Left ventricle myocardium inferior (tissue), 1 donor: ENCODE data around the gene GNG7. TPM values are rescaled to one million over a fixed set of nuclear protein-coding genes. Genes with fewer than 3 reads are reported as not detected.

ENCODE experiments used
- DNase-seq: peaks from one replicate; pipeline ENCODE4 v3.0.0-alpha.2; 2020
- H3K27ac ChIP-seq: fragments of 200-600 bp; replicated peaks from 2 replicates; pipeline ENCODE4 v1.8.0; 2021
- H3K27me3 ChIP-seq: fragments of 200-600 bp; 2 replicates; pipeline ENCODE4 v1.8.0; 2021; ENCODE audit warnings: low read depth
- H3K36me3 ChIP-seq: fragments of 200-600 bp; 2 replicates; pipeline ENCODE4 v1.8.0; 2021
- H3K4me1 ChIP-seq: fragments of 200-600 bp; 2 replicates; pipeline ENCODE4 v1.8.0; 2021
- H3K4me3 ChIP-seq: fragments of 200-600 bp; 2 replicates; pipeline ENCODE4 v1.8.0; 2021; ENCODE audit warnings: mild to moderate bottlenecking, moderate library complexity
- H3K9me3 ChIP-seq: fragments of 200-600 bp; replicated peaks from 2 replicates; pipeline ENCODE4 v1.8.0; 2021
- intact Hi-C: fragments of 100-400 bp; cut with micrococcal nuclease; formaldehyde crosslinking; loops from one replicate; pipeline ENCODE4 v1.11.0; 2022
- total RNA-seq: library from RNA; stranded (reverse); fragmentation: NEBNext Ultra II Directional; extraction: Animal tissue kit (Norgen Biotek cat#: 25700); gene quantifications from one replicate; pipeline ENCODE4 v1.2.1, GENCODE V29; 2021
- TF ChIP-seq, protein P1 (sequence below): fragments of 200-600 bp; IDR thresholded peaks from 2 replicates; pipeline ENCODE4 v1.8.0; 2021; ENCODE audit warnings: antibody characterized with exemption, mild to moderate bottlenecking, borderline replicate concordance
- donor health status: DM: no; HTN: yes; CAD: no; lungs with severe emphysema.

Gene GNG7
- total RNA-seq, 1 donor from 2014 or later = 46.6 TPM

DNA sequence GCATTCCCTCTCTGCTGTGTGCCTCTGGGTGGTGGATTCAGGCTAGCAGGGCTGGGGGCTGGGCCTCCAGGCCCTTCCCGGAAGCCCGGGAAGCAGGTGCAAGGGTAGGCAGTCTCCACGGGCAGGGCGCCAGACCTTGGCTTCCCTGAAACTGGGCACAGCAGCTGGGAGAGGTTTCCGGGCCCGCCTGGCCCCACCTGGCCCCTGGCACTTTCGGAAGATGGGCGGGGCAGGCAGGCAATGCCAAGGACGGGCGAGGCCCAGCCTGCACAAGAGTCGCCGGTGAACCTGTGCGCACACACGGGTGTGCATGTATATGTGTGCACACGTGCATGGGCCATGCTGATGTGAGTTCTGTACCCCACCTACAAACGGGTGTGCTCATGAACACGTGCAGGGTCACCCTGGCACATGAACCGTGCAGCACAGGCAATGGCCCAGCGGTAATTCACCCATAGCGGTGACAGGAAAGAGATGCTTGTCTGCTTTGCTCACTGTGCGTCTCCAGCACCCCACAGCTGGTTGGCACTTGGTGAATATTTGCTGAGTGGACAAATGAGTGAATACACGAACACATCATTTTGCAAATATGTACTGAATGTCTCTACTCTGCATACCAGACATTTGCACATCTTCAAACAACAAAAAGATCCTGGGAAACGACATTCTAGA is 211.2 kb downstream of the GNG7 start:
- TF ChIP-seq, protein P1, sequence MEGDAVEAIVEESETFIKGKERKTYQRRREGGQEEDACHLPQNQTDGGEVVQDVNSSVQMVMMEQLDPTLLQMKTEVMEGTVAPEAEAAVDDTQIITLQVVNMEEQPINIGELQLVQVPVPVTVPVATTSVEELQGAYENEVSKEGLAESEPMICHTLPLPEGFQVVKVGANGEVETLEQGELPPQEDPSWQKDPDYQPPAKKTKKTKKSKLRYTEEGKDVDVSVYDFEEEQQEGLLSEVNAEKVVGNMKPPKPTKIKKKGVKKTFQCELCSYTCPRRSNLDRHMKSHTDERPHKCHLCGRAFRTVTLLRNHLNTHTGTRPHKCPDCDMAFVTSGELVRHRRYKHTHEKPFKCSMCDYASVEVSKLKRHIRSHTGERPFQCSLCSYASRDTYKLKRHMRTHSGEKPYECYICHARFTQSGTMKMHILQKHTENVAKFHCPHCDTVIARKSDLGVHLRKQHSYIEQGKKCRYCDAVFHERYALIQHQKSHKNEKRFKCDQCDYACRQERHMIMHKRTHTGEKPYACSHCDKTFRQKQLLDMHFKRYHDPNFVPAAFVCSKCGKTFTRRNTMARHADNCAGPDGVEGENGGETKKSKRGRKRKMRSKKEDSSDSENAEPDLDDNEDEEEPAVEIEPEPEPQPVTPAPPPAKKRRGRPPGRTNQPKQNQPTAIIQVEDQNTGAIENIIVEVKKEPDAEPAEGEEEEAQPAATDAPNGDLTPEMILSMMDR = no peak
- Histone ChIP-seq H3K27ac (no peak overlapping the region), H3K4me3 (no peak overlapping the region), H3K27me3 (no peaks in the 10 kb centered on the region), H3K4me1 (peaks cover 60% of the 10 kb centered on the region), H3K9me3 (no peaks in the 10 kb centered on the region), H3K36me3 (no peaks in the 10 kb centered on the region)
- DNase-seq = no peak
- intact Hi-C loops = no loop called here

DNA sequence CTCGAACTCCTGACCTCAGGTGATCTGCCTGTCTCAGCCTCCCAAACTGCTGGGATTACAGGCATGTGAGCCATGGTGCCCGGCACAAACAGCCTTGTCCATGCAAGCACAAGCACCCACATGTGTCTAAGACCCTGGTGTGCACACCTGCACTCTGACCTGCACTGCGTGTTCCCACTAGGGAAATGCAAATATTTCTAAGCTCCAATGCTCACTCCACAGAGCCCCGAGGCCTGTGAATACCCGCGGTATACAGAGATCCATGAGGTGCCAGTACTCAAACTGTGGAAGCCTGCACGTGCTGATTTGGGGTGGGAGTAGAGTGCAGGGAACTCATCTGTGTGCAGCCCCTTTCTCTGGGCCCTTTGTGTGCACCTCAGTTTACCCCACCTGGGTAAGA is 211.8 kb downstream of the GNG7 start:
- no peaks in the 10 kb centered on the region for H3K36me3 ChIP-seq
- TF ChIP-seq, protein P1 = no peak
- no peak overlapping the region for H3K27ac ChIP-seq
- H3K4me3 ChIP-seq = no peak overlapping the region
- no peaks in the 10 kb centered on the region for H3K9me3 ChIP-seq
- DNase-seq = no peak
- intact Hi-C loops = no loop called here
- no peaks in the 10 kb centered on the region for H3K27me3 ChIP-seq
- peaks cover 54% of the 10 kb centered on the region for H3K4me1 ChIP-seq

DNA sequence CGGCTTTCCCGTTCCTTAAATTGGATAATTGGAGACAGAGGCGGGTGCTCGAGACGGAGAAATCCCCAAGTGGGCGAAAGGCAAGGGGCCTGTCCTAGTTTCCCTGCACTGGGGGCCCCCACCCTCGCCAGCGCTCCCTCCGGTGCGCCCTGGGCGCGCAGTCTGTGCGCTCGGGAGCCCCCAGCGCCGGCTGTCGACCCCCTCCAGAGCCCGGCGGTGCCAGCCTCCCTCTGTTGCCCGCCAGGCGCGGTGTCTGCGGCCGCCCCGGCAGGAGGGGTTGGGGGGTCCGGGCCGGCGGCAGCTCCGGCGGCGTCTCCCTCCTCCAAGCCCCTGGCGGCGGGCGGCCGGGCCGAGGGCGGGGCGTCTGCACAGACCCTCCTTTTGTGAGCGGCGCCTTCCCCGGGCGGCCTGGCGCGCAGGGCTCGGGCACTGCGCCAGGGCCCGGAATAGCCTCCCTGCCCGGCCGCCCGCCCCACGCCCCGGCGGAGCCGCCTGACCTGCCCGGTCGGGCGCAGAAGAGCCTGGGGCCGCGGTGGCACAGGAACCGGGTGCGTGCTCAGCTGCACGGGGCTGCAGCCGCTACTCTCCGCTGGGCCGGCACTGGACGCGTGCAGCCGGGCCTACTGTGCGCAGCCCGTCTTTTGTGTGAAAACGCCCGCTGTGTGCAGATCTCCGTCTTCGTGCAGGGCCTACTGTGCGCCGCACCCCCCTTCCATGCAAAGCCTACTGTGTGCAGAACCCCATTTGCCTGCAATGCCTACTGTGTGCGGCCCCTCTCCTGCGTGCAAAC is 213.4 kb downstream of the GNG7 start:
- peak overlapping the region; percentile 73 for H3K27ac ChIP-seq

DNA sequence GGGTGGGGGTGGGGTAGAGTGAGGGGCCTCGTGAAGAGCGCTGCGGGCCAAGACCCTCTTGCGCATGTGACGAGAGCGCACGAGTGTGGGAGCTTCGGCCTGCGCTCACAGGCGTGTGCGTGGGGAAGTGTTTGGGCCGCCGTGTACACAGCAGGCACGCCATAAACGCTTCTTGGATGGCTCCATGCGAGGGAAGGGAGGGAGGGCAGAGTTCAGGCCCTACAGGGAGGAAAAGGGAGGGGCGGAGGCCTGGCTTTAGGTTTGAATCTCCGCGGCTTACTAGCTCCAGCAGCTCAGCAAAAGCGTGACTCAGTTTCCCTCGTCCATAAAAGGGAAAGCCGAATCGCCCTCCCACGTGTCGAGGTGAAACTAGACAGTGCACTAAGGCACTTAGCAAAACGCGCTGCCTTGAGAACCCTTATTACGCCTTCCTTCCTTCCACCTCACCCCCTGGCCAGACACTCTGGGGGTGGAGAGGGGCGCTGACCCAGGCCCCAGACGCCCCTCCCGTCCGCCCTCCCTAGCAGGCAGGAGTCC is 214.0 kb downstream of the GNG7 start:
- peaks cover 5% of the 10 kb centered on the region for H3K9me3 ChIP-seq
- TF ChIP-seq, protein P1 = no peak
- H3K4me1 ChIP-seq = peaks cover 36% of the 10 kb centered on the region
- H3K36me3 ChIP-seq = no peaks in the 10 kb centered on the region
- no peaks in the 10 kb centered on the region for H3K27me3 ChIP-seq
- H3K27ac ChIP-seq = peak overlapping the region; percentile 73
- peak overlapping the region; percentile 70 for H3K4me3 ChIP-seq
- DNase-seq = no peak
- intact Hi-C loops = no loop called here

More for the DNA sequence above, 213.4 kb downstream of the GNG7 start:
- intact Hi-C loops = no loop called here
- Histone ChIP-seq H3K4me3 (peak overlapping the region; percentile 70), H3K4me1 (peaks cover 39% of the 10 kb centered on the region), H3K9me3 (no peaks in the 10 kb centered on the region), H3K27me3 (no peaks in the 10 kb centered on the region), H3K36me3 (no peaks in the 10 kb centered on the region)
- TF ChIP-seq, protein P1 = no peak
- peak; percentile 62 for DNase-seq

DNA sequence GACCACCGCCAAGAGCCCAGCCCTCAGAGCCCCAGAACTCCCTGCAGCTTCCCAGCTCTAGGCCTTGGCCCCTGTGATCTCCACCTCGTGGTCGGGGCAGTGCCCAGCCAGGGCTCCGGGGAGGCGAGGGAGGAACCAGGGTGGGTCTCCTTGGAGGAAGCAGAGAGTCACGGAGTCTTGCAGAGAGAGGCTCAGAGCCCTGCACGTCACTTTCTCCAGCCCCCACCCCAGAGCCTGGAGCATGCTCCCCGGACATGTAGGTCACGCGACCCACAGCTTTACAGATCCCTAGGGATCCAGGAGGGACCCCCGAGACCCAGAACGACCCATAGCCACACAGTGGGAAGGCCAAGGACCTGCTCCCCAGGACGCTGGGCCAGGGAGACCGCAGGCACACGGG is 214.7 kb downstream of the GNG7 start:
- intact Hi-C loops = no loop called here
- peak overlapping the region; percentile 70 for H3K4me3 ChIP-seq
- peak overlapping the region; percentile 73 for H3K27ac ChIP-seq

More for the DNA sequence above, 214.7 kb downstream of the GNG7 start:
- TF ChIP-seq, protein P1 = no peak
- no peak for DNase-seq
- peaks cover 36% of the 10 kb centered on the region for H3K4me1 ChIP-seq
- H3K9me3 ChIP-seq = peaks cover 11% of the 10 kb centered on the region
- no peaks in the 10 kb centered on the region for H3K27me3 ChIP-seq
- no peaks in the 10 kb centered on the region for H3K36me3 ChIP-seq
